ENCODE measurements around the gene FAM167B.
"Not testable (repeated sequence)": the region's sequence is repeated elsewhere in the genome, so short reads cannot be mapped to it uniquely, and the experiment has no call there.

The FAM167B gene

GRCh38 chr1:32265846-32266245 lies 18.8 kb downstream of the FAM167B start:
- DNase-seq, result no peak

GRCh38 chr1:32266921-32267591 lies 20.0 kb downstream of the FAM167B start:
- peak; percentile 14 for DNase-seq

GRCh38 chr1:32269744-32270143 lies 22.7 kb downstream of the FAM167B start:
- no peak for DNase-seq

- no peak for DNase-seq
These were observed 25.8 kb downstream of the FAM167B start for GRCh38 chr1:32272557-32273390.

GRCh38 chr1:32273391-32274208 lies 26.6 kb downstream of the FAM167B start:
- DNase-seq, result peak; percentile 40

- no peak for DNase-seq
These were observed 27.8 kb downstream of the FAM167B start for GRCh38 chr1:32274646-32275340.

GRCh38 chr1:32275424-32275823 lies 28.4 kb downstream of the FAM167B start:
- no peak for DNase-seq

- no peak for DNase-seq
These were observed 29.2 kb downstream of the FAM167B start for GRCh38 chr1:32276032-32276782.

- not testable (repeated sequence) for DNase-seq
These were observed 37.8 kb downstream of the FAM167B start for GRCh38 chr1:32284777-32285176.

- no peak for DNase-seq
These were observed 38.6 kb downstream of the FAM167B start for GRCh38 chr1:32285658-32286057.

GRCh38 chr1:32286763-32287162 lies 39.7 kb downstream of the FAM167B start:
- no peak for DNase-seq

- no peak for DNase-seq
These were observed 42.2 kb downstream of the FAM167B start for GRCh38 chr1:32289256-32289655.

GRCh38 chr1:32291145-32291707 lies 44.2 kb downstream of the FAM167B start:
- no peak for DNase-seq

GRCh38 chr1:32291708-32292538 lies 44.9 kb downstream of the FAM167B start, which contains the start of gene HDAC1:
Gene HDAC1 (plus strand): TSS chr1:32292083. CDS start chr1:32292170, 87 bp downstream.
- DNase-seq, result peak; percentile 84

- not testable (repeated sequence) for DNase-seq
These were observed 51.2 kb downstream of the FAM167B start for GRCh38 chr1:32298211-32298610.

Measured in kidney glomerular epithelial cell (primary cell).